Bronchial epithelial cell (primary cell): ENCODE data around the gene GALNT6. TPM values are rescaled to one million over a fixed set of nuclear protein-coding genes. Genes with fewer than 3 reads are reported as not detected.

Experiments
- DNase-seq: peaks from one replicate; pipeline ENCODE4 v3.0.0-alpha.2; 2010; ENCODE audit warnings: low read depth
- FAIRE-seq: peaks from 2 replicates; lab custom pipeline; 2011; peaks lifted over from hg19 to GRCh38; lab: Jason Lieb, UNC
- H3K27me3 ChIP-seq: 2 replicates; pipeline ENCODE4 v1.5.1; 2011; ENCODE audit warnings: low read length; ENCODE audit not compliant: control insufficient read depth, insufficient read depth
- H3K36me3 ChIP-seq: 2 replicates; pipeline ENCODE4 v1.5.1; 2011; ENCODE audit warnings: low read length; ENCODE audit not compliant: control insufficient read depth, insufficient read depth
- H3K4me3 ChIP-seq: 2 replicates; pipeline ENCODE4 v1.5.1; 2011; ENCODE audit warnings: mild to moderate bottlenecking, low read depth, low read length, control low read depth
- CTCF ChIP-seq: IDR thresholded peaks from 2 replicates; pipeline ENCODE4 v1.5.1; 2011; ENCODE audit warnings: mild to moderate bottlenecking, moderate library complexity, low read length, control low read depth, inconsistent platforms; ENCODE audit not compliant: insufficient read depth, severe bottlenecking
- total RNA-seq: library from RNA; depleted of rRNA; stranded (reverse); fragments of >200 nt; gene quantifications from 2 replicates; pipeline ENCODE4 v1.2.1, GENCODE V29; 2014

Gene GALNT6
- total RNA-seq, 1 donor from 2014 or later = 14.0 TPM

GRCh38 chr12:51397670-51398069, 6.5 kb upstream of the GALNT6 start:
- no peaks in the 10 kb centered on the region for H3K27me3 ChIP-seq
- TF ChIP-seq CTCF = no peak
- DNase-seq = no peak
- no peaks in the 10 kb centered on the region for H3K36me3 ChIP-seq
- FAIRE-seq = no peak
- H3K4me3 ChIP-seq = no peak overlapping the region

GRCh38 chr12:51395283-51396230, 4.4 kb upstream of the GALNT6 start:
- Histone ChIP-seq H3K36me3 (no peaks in the 10 kb centered on the region), H3K4me3 (no peak overlapping the region), H3K27me3 (no peaks in the 10 kb centered on the region)
- no peak for TF ChIP-seq CTCF
- DNase-seq (no peak), FAIRE-seq (no peak)

- peak; percentile 99 for DNase-seq
- no peak for TF ChIP-seq CTCF
- H3K36me3 ChIP-seq = no peaks in the 10 kb centered on the region
- H3K4me3 ChIP-seq = no peak overlapping the region
- H3K27me3 ChIP-seq = no peaks in the 10 kb centered on the region
- FAIRE-seq = peak; percentile 89
Observed at GRCh38 chr12:51393676-51394545, 2.7 kb upstream of the GALNT6 start.

GRCh38 chr12:51392556-51393237, 1.5 kb upstream of the GALNT6 start:
- DNase-seq (no peak), FAIRE-seq (no peak)
- peak overlapping the region; percentile 62 for H3K4me3 ChIP-seq

More at GRCh38 chr12:51392556-51393237, 1.5 kb upstream of the GALNT6 start:
- Histone ChIP-seq H3K36me3 (no peaks in the 10 kb centered on the region), H3K27me3 (no peaks in the 10 kb centered on the region)
- TF ChIP-seq CTCF = no peak
